Measurements from ENCODE around the gene ZNF582.
"Not testable (repeated sequence)": the region's sequence is repeated elsewhere in the genome, so short reads cannot be mapped to it uniquely, and the experiment has no call there.

The ZNF582 gene

DNA sequence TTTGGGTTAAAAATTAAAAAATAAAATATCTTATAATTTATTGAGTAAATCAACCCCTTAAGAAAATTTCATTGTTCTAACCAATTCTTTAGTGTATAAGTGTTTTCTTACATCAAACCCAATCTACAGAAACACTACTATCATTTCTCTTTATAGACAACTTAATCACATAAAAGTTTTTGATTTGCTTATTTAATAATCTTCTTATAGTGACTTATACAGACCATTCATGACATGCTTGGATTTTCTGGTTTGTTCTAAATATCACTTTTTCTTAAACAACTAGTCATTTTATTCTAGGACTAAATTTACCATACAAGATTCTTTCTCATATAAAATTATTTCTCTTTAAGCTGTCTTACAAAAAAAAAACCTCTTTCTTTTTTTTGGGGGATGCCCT is 51.4 kb downstream of the ZNF582 start:
- Histone ChIP-seq H3K4me3 (ENCODE audit: low read length) (no peak overlapping the region), H3K27me3 (ENCODE audit: control insufficient read depth, insufficient read depth, low read length) (no peaks in the 10 kb centered on the region), H3K36me3 (ENCODE audit: control insufficient read depth, insufficient read depth, low read length) (no peaks in the 10 kb centered on the region), H3K9me3 (ENCODE audit: control insufficient read depth, low read length) (no peaks in the 10 kb centered on the region), H3K9ac (ENCODE audit: low read length) (no peak overlapping the region), H3K4me1 (ENCODE audit: control insufficient read depth, insufficient read depth, low read length) (no peaks in the 10 kb centered on the region)

DNA sequence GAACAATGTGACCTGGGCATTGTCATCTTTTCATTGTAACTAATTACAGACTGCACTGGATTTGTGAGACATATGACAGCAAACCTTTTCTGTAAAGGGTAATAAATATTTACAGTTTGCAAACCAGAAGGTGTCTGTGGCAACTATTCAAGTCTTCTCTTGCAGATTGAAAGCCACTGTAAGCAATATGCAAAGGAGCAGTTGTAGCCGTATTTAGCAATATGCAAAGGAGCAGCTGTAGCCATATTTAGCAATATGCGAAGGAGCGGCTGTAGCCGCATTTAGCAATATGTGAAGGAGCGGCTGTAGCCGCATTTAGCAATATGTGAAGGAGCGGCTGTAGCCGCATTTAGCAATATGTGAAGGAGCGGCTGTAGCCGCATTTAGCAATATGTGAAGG is 54.3 kb downstream of the ZNF582 start:
- not testable (repeated sequence) for H3K4me3 ChIP-seq (ENCODE audit: low read length); H3K9me3 ChIP-seq (ENCODE audit: control insufficient read depth, low read length); H3K4me1 ChIP-seq (ENCODE audit: control insufficient read depth, insufficient read depth, low read length); H3K27me3 ChIP-seq (ENCODE audit: control insufficient read depth, insufficient read depth, low read length); H3K9ac ChIP-seq (ENCODE audit: low read length); H3K36me3 ChIP-seq (ENCODE audit: control insufficient read depth, insufficient read depth, low read length)

DNA sequence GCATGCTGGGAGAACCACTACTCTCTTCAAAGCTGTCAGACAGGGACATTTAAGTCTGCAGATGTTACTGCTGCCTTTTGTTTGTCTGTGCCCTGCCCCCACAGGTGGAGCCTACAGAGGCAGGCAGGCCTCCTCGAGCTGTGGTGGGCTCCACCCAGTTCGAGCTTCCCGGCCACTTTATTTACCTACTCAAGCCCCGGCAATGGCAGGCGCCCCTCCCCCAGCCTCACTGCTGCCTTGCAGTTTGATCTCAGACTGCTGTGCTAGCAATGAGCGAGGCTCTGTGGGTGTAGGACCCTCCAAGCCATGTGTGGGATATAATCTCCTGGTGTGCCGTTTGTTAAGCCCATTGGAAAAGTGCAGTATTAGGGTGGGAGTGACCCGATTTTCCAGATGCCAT is 56.3 kb downstream of the ZNF582 start:
- H3K9ac ChIP-seq (ENCODE audit: low read length); H3K36me3 ChIP-seq (ENCODE audit: control insufficient read depth, insufficient read depth, low read length); H3K27me3 ChIP-seq (ENCODE audit: control insufficient read depth, insufficient read depth, low read length); H3K9me3 ChIP-seq (ENCODE audit: control insufficient read depth, low read length); H3K4me1 ChIP-seq (ENCODE audit: control insufficient read depth, insufficient read depth, low read length); H3K4me3 ChIP-seq (ENCODE audit: low read length): not testable (repeated sequence)

DNA sequence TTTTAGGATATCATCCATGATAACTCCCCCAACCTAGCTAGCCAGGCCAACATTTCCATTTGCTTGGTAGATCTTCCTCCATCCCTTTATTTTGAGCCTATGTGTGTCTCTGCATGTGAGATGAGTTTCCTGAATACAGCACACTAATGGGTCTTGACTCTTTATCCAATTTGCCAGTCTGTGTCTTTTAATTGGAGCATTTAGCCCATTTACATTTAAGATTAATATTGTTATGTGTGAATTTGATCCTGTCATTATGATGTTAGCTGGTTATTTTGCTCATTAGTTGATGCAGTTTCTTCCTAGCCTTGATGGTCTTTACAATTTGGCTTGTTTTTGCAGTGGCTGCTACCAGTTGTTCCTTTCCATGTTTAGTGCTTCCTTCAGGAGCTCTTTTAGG is 58.0 kb downstream of the ZNF582 start:
- H3K36me3 ChIP-seq (ENCODE audit: control insufficient read depth, insufficient read depth, low read length); H3K4me3 ChIP-seq (ENCODE audit: low read length); H3K27me3 ChIP-seq (ENCODE audit: control insufficient read depth, insufficient read depth, low read length); H3K9ac ChIP-seq (ENCODE audit: low read length); H3K4me1 ChIP-seq (ENCODE audit: control insufficient read depth, insufficient read depth, low read length); H3K9me3 ChIP-seq (ENCODE audit: control insufficient read depth, low read length): not testable (repeated sequence)

DNA sequence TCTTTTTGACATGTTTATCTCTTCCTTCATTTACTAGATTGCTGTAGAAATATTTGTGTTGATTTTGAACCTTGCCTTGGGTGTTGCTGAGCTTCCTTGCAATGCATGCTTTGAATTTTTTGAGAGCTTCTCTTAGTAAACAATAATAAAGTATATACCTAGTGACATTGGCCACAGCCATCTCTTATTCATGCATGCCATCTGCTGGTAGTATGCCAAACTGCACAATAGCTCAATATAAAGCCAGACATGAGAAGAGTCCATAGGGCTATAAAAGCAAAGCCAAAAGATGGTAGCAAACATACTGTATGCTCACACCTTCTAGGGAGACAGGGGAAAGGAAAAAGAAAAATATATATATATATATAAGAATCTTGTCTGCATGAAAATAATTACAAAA is 59.8 kb downstream of the ZNF582 start:
- H3K36me3 ChIP-seq (ENCODE audit: control insufficient read depth, insufficient read depth, low read length) = no peaks in the 10 kb centered on the region
- no peak overlapping the region for H3K9ac ChIP-seq (ENCODE audit: low read length)
- H3K4me3 ChIP-seq (ENCODE audit: low read length) = no peak overlapping the region
- no peaks in the 10 kb centered on the region for H3K27me3 ChIP-seq (ENCODE audit: control insufficient read depth, insufficient read depth, low read length)
- no peaks in the 10 kb centered on the region for H3K4me1 ChIP-seq (ENCODE audit: control insufficient read depth, insufficient read depth, low read length)
- H3K9me3 ChIP-seq (ENCODE audit: control insufficient read depth, low read length) = no peaks in the 10 kb centered on the region

All from mucosa of stomach (tissue), 1 donor.